GM19395 (cell line): ENCODE data around the gene RGS10.
"Not testable (repeated sequence)": the region's sequence is repeated elsewhere in the genome, so short reads cannot be mapped to it uniquely, and the experiment has no call there.

Experiments used
- ATAC-seq: cut with Tn5 transposase; IDR thresholded peaks from one replicate; pipeline ENCODE4 v1.9.1; 2021; ENCODE audit warnings: mild to moderate bottlenecking, moderate library complexity; ENCODE audit not compliant: unreplicated experiment

The RGS10 gene

GRCh38 chr10:119539359-119539825 lies 3.1 kb downstream of the RGS10 start:
- ATAC-seq: no peak

DNA sequence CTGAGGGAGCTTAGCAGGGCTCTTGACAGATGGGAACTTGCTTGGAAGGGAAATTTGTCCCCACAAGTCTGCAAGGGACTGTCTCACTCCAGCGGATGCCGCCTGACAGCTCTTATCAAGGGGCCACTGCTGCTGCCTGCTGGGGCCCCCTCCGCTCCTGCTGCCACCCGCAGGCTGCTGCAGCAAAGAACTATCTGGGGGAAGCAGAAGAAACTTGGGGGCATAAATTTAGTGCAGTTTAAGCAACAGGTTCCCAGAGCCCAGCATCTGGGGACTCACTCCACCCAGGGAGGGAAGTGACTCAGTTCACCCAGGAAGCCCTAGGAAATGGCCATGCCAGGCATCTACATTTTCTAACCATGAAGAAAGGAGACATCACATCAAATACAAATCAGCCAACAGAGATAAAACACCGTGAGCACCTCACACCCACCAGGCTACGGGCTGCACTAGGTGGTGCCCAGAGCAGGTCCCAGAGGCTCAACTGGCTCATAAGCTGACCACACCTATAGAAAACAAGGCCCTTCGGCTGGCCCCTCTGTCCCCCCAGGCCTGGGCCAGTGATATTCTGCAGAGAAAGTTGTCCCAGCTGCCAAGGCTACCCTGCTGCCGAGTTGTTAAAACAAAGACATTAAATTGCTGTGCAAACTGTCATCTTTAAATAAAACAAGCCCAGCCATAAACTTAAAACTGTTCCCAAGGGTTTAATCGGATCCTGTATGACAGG lies 3.7 kb downstream of the RGS10 start:
- no peak for ATAC-seq

- no peak for ATAC-seq
These were observed 4.4 kb downstream of the RGS10 start for GRCh38 chr10:119537953-119538630.

- ATAC-seq: no peak
These were observed 6.0 kb downstream of the RGS10 start for GRCh38 chr10:119536508-119537025.

- ATAC-seq: no peak
These were observed 6.5 kb downstream of the RGS10 start for GRCh38 chr10:119535837-119536507.

GRCh38 chr10:119535305-119535704 lies 7.2 kb downstream of the RGS10 start:
- ATAC-seq: no peak

DNA sequence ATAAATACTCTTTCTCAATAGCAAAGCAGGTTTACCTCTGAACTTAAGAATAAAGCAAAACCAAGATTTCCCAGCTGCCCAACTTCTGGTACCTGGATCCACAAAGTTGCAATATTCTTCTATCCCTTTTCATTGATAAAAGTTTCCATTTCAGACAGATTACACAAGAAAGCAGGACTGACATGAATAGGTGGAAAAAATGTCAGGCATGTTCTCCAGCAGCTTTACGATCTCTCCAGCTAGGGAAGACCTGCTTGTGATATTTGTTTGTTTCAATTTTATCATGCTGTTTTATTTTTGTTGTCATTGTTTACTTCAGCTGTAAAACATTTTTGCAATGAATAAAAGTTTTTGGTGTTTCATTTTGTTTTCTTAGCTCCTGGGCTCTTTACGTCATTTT lies 9.0 kb downstream of the RGS10 start:
- ATAC-seq: no peak

DNA sequence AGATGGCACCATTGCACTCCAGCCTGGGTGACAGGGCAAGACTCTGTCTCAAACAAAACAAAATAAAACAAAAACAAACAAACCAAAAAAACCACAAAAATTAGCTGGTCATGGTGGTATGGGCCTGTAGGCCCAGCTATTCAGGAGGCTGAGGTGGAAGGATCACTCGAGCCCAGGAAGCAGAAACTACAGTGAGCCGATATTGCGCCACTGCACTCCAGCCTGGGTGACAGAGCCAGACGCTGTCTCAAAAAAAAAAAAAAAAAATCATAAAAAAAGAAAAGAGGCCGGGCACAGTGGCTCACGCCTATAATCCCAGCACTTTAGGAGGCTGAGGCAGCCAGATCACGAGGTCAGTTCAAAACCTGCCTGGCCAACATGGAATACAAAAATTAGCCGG lies 9.7 kb downstream of the RGS10 start:
- not testable (repeated sequence) for ATAC-seq

DNA sequence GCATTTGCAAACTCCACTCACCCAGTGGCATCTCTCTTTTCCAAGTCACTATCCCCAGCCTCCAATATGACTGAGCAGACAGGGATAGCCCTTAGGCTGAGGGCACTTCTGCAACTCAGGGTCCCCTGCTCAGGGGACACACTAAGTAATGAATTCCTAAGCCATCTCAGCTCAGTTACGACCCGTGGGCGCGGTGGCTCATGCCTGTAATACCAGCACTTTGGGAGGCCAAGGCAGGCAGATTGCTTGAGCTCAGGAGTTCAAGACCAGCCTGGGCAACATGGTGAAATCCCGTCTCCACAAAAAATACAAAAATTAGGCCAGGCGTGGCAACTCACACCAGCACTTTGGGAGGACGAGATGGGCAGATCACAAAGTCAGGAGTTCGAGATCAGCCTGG lies 10.3 kb downstream of the RGS10 start:
- not testable (repeated sequence) for ATAC-seq

DNA sequence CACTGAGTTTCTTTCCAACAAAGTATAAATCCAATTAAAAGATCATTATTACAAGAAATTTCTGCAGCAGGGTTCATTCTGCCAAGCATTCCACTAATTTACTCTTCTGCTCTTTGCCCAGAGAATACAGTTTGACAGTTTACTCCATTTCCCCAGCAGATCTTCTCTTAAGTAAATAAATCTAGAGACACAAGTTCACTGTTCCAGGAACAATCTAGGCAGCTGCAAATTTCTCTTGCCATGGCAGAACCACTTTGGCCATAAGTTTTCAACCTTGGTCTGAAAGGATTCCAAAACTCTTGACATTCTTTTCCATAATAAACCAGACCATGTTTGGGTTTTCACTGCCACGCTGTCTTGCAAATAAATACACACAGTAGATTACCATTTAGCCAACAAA lies 11.5 kb downstream of the RGS10 start:
- ATAC-seq: no peak

GRCh38 chr10:119528663-119529237 lies 13.8 kb downstream of the RGS10 start:
- ATAC-seq: not testable (repeated sequence)

- no peak for ATAC-seq
These were observed 15.6 kb downstream of the RGS10 start for GRCh38 chr10:119526621-119527592.

GRCh38 chr10:119526149-119526548 lies 16.4 kb downstream of the RGS10 start:
- ATAC-seq: no peak

- ATAC-seq: no peak
These were observed 17.4 kb downstream of the RGS10 start for GRCh38 chr10:119525116-119525515.

GRCh38 chr10:119524720-119525070 lies 17.8 kb downstream of the RGS10 start:
- no peak for ATAC-seq

GRCh38 chr10:119523895-119524719 lies 18.4 kb downstream of the RGS10 start:
- no peak for ATAC-seq

DNA sequence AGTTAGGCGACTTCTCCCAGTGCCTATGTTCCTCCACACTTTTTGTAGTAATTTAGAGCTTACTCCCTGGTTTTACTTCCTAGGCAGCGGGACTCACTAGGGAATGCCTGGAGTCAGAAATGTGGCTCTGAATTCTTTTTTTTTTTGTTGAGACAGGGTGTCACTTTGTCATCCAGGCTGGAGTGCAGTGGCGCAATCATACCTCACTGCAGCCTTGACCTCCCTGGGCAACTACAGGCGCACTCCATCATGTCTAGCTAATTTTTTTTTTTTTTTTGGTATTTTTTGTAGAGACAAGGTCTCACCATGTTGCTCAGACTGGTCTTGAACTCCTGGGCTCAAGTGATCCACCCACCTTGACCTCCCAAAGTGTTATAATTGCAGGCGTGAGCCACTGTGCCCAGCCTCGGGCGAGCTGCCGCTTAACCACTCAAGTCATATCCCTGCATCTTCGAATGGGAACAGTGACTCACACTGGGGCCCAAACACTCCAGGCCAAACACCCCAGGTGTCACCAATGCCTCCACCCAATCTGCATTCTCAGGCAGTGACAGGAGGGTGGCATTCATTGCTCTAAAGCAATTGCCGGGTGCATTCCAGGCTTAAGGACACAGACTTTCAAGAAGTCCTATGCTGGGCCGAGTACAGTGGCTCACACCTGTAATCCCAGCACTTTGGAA lies 19.6 kb downstream of the RGS10 start:
- ATAC-seq: no peak

DNA sequence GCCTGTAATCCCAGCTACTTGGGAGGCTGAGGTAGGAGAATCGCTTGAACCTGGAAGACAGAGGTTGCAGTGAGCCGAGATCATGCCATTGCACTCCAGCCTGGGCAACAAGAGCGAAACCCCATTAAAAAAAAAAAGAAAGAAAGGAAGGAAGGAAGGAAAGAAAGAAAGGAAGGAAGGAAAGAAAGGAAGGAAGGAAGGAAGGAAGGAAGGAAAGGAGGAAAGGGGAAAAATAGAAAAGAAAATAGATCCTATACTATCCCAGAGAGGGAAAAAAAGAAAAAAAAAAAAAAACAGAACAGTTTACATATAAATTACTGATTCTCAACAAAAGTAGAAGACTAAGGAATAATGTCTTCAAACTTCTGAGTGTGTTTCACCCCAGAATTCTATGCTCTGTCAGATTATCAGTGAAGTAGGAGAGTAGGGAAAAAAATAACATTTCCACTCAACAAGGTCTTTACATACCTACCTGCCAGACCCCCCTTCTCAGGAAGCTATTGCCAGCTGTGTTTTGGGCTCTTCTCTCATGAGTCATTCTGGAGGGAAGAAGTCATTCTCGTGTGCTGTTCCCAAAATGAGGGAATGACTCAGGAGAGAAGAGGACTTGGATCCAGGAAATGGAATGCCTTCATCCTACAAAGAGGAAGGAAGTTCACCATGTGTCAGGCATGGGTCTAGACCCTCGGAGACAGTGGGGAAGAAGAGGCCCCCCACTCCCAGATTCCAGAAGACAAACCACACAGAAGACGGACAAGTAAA lies 20.9 kb downstream of the RGS10 start:
- no peak for ATAC-seq
